ENCODE data around the gene SMPD1.
A peak's percentile ranks its signal among the peaks of the same experiment; 100 is the strongest.

The SMPD1 gene

GRCh38 chr11:6389905-6390717 lies at the start of gene SMPD1:
Gene SMPD1, plus strand, starts transcription at chr11:6390474. Its CDS starts 125 bp downstream, at chr11:6390599.
- H3K27ac ChIP-seq, result peak within 1 kb of the TSS; percentile 60 to 97 (median 92)
- peak within 1 kb of the TSS; percentile 57 to 91 (median 80) for H3K4me3 ChIP-seq

DNA sequence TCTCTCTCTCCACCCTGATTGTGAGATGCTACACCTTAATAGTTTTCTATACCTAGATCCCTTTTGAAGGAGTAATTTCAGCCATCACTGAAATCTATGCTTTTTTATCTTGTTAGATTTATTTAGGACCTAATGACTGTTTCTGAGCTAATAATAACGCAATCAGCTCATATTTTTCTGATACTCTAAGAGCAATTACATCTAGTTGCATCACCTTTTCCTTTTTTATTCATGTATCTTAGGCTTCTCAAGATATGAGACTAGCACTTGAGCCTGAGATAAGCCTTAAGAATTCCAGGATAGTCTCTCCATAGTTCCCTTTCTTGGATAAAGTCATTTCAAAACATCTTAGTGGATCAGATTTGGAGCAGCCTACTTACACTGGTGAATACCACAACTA lies 44.9 kb upstream of the SMPD1 start:
- no peak overlapping the region for H3K27ac ChIP-seq
- no peak overlapping the region for H3K4me3 ChIP-seq

DNA sequence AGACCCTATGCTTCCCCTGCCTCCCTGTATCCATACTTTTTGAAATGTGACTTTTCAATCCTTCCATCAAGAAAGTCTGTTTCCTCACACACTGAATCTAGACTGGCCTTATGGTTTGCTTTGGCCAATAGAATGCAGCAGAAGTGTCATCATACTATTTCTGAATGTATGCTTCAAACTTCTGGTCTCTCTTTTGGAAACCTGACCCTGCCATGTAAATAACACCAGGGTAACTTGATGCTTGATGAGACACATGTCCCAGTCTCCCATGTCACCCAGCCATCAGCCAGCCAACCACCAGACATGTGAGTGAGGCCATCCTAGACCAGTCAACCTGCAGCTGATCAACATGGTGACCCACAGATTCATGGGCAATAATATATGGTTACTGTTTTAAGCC lies 40.2 kb upstream of the SMPD1 start:
- Histone ChIP-seq H3K4me3 (no peak overlapping the region), H3K27ac (no peak overlapping the region)

GRCh38 chr11:6350486-6350885 lies 39.8 kb upstream of the SMPD1 start:
- H3K4me3 ChIP-seq, result no peak overlapping the region
- H3K27ac ChIP-seq, result no peak overlapping the region

- Histone ChIP-seq H3K27ac (no peak overlapping the region), H3K4me3 (no peak overlapping the region)
Observed at GRCh38 chr11:6351782-6352382, 38.4 kb upstream of the SMPD1 start.

DNA sequence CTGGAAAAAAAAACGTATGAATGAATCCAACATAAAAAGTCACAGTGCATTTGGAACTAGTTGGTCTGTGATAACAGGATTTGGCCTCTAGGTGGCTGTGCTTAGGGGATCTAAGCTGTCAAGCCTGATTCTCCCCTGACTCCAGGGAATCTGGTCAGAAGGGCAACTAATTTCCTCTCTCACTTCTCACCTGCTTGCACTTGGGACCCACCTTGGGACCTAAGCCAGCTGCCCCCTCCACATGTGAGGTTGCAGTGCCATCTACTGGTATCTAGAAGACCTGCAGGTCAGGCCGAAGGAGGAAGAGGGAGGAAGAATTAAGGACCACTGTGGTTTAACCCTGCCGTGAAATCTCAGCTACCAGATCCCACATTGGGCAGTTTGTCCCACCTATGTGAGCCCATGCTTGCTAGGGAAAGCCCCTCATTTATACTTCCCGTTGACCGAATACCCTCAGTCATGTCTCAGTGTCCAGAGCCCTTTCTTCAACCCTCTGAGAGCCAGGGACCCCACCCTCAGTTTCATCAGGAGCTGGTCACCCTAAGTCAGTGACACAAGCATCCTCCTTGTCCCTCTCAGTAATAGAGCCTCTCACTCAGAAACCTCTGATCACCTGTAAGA lies 36.8 kb upstream of the SMPD1 start:
- Histone ChIP-seq H3K27ac (no peak overlapping the region), H3K4me3 (no peak overlapping the region)

DNA sequence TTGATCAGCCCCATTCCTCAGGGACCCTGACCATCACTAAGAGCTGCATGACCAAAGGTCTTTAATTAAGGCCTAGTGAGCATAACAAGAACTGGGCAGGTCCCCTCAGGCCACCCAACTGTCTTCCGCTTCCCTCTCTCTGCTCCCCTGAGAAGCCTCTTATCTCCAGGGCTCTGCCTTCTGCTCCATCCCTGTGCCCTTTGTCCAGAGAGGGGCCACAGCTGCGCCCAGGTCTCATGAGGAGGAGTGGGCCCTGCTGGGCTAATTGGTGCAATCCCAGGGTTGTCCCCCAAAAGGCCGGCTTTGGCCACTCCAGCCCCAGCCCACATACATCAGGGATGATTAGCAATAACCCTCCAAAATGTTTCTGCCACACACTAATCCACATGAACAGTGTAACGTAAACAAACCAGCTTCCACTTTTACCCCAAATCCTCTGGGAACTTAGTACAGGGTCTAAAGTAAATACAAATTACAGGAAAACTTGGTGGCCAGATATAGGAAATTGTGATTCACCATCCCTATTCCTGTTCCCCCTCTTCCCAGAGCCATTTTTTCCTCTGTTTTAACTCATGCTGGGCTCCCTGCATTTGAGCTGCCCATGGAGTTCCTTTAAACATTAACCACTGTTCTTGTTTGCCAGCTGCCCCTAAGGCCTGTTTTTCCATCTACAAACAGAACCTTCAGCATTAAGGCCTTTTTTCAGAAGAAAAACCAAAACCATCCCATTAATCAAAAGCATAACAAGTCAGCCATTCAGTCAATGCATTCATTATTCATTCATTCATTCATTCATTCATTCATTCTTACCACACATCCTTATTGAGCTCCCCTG lies 35.4 kb upstream of the SMPD1 start:
- no peak overlapping the region for H3K4me3 ChIP-seq
- no peak overlapping the region for H3K27ac ChIP-seq

- H3K27ac ChIP-seq, result peak overlapping the region in 6 of 21 experiments; percentile 6 to 61 (median 32)
- no peak overlapping the region for H3K4me3 ChIP-seq
Observed at GRCh38 chr11:6356503-6357055, 33.7 kb upstream of the SMPD1 start.

GRCh38 chr11:6357222-6357621 lies 33.1 kb upstream of the SMPD1 start:
- H3K4me3 ChIP-seq, result no peak overlapping the region
- peak overlapping the region in 10 of 21 experiments; percentile 21 to 74 (median 42) for H3K27ac ChIP-seq

GRCh38 chr11:6360183-6360582 lies 30.1 kb upstream of the SMPD1 start:
- no peak overlapping the region for H3K4me3 ChIP-seq
- no peak overlapping the region for H3K27ac ChIP-seq

DNA sequence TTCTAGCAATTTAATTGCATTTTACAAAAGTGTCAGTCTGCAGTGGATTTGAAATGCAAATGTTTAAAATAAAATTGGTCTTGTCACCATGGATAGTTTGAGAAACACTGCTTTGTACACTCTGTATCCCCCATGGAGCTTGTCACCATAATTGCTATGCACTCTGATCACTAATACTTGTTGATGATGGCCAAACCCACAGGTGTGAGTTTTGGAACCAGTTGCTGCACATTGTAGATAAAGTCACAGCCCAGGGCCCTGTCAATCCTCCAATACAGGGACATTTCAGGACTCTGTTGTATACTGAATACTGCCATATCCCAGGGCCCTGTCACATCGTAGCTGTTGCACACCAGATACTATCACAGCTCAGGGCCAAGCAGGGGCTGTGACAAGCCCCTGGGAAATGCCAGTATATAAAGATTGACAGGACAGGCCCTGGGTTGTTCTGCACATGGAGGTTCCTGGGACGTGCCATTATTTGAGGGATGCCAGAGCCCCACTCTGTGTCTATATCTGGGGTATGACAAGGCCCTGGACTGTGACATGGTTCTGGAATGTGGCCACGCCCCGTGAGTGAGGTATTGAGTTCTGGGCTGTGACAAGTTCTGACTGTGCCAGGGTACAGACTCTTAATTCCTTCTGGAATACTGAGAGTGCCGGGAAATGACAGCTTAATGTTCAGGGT lies 27.9 kb upstream of the SMPD1 start:
- Histone ChIP-seq H3K27ac (no peak overlapping the region), H3K4me3 (no peak overlapping the region)

DNA sequence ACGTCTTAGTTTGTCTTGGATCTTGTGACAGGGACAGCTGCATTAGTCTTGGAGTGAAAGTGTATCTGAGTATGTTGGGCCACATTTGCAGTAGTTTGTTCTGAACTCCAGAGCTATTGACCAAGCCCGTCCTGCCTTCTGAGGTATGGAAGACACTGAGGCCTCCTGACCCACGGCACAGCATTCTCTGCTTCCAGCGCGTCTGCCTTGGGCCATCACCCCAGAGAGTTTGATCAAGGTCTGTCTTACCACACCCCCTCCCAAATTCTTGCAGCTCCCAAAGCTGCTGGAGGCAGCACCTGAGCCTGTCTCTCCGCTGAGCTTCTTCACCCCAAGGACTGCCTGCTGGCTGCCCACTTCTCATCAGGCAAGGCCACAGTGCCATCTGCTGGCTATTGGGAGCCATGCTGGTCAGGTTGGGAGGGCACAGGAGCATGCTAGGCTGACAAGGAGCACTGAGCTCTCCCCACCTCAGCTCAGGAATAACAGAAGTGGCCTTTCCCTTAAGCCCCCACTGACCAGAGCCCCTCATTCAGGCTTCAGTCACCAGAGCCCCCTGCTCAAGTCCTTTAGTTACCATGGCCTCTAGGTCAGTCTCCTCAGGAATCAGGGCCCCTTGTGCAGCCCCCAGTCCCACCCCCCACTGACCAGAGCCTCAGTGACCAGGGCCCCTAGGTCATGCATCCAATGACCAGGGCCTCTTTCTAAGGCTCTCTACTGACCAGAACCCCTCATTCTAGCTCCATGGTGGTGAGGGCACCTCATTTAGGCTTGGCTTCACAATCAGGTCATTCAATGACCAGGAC lies 27.2 kb upstream of the SMPD1 start:
- Histone ChIP-seq H3K27ac (peak overlapping the region in 1 of 21 experiments; percentile 27), H3K4me3 (no peak overlapping the region)

- Histone ChIP-seq H3K4me3 (no peak overlapping the region), H3K27ac (no peak overlapping the region)
Observed at GRCh38 chr11:6365659-6366058, 24.6 kb upstream of the SMPD1 start.

GRCh38 chr11:6371825-6372224 lies 18.4 kb upstream of the SMPD1 start:
- no peak overlapping the region for H3K4me3 ChIP-seq
- no peak overlapping the region for H3K27ac ChIP-seq

DNA sequence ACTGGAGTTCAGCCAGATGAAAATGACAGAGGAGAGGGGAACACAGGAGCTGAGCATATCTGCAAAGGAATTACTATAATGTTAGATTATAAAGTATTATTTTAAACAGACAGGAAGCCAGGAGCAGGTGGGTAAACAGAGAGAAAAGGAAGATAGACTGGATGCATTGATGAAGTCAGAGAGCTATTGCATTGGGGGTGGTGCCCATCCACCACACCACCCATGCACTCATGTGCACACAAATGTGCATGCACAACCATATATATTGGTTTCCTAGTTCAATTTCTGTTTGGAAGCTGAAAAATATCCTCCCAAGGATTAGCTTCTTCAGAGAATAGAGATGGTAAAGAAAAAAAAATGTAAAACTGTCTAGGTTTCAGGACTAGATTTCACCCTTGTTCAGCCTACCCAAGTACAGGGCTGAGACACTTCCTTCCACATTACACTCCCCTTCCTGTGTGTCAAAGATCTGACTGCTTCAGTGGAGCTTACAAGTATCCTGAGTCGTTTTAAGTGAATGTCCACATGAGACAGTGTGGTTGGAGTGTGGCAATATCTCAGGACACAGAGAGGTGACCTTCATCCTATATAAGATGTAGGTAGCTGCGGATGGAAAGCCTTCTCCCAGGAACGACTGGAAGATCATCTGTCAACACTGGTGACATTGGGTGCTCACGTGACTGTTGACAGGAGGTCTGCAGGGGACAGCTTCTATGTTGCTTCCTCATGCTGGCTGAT lies 12.2 kb upstream of the SMPD1 start:
- H3K4me3 ChIP-seq, result no peak overlapping the region
- no peak overlapping the region for H3K27ac ChIP-seq

DNA sequence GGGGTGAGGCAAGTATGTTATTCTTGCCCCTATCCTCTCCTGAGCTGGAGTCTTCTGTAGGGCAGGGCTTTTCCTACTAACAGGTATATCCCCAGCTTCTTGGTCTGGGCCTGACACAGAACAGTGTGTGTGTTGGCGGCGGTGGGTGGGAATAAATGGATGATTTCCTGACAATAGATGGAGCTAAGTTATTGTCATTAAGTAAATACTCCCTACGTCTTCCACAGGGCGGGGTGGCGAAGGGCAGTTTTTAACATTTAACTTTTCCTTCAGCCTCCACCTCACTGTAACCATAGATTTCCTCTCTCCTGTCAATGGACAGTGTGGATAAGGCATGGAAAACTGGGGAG lies 11.7 kb upstream of the SMPD1 start:
- Histone ChIP-seq H3K27ac (peak overlapping the region in 1 of 21 experiments; percentile 17), H3K4me3 (no peak overlapping the region)

GRCh38 chr11:6385046-6385777 lies 5.1 kb upstream of the SMPD1 start:
- no peak overlapping the region for H3K27ac ChIP-seq
- H3K4me3 ChIP-seq, result no peak overlapping the region

Measured in skin epidermis (tissue), 12 donors.